ENCODE results near the gene MYO18B.

MYO18B gene

DNA sequence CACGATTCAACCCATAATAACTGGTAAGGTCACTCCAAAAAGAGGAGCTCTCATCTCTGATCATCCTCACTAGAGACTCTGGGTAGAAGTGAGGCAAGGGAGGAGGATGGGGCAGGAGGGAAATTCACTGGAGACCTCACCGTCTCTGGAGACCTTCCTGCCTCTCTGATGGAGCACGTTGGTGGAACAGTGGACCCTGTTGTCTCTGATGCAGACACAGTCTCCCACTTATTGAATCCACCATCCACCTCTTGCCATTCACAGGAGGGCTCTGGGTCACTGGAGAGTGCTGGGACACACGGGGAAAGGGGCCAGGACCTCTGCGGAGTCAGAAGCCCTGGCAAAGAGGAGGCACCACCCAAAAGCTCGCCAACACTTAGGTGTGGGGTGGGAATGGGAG lies 289.7 kb downstream of the MYO18B start:
- Histone ChIP-seq H3K9ac (ENCODE audit: low read length) (no peak overlapping the region), H3K36me3 (ENCODE audit: control insufficient read depth, low read depth, low read length) (no peaks in the 10 kb centered on the region), H3K9me3 (ENCODE audit: control insufficient read depth, low read depth, low read length) (peaks cover 5% of the 10 kb centered on the region), H3K4me1 (ENCODE audit: control insufficient read depth, low read depth, low read length) (no peaks in the 10 kb centered on the region), H3K4me3 (ENCODE audit: low read length) (no peak overlapping the region), H3K27me3 (ENCODE audit: control insufficient read depth, insufficient read depth, low read length) (no peaks in the 10 kb centered on the region), H3K27ac (ENCODE audit: low read length) (no peak overlapping the region)

DNA sequence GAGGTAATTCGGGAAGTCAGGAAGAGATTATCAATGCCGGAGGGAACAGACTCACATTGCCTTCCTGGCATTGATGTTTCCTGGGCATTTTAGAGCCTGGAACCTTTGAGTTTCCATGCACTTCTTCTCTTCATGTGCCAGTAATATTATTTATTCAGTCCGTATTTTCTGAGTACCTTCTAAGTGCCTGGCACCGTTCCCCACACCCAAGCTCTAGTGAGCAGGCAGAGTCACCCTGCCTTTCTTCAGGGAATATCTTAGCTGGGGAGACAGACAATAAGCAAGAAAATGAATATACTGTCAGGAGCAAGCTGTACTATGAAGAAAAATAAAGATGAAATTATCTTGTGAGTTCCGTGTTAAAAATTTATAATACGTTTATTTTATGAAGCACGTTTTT lies 291.1 kb downstream of the MYO18B start:
- Histone ChIP-seq H3K36me3 (ENCODE audit: control insufficient read depth, low read depth, low read length) (no peaks in the 10 kb centered on the region), H3K9me3 (ENCODE audit: control insufficient read depth, low read depth, low read length) (peaks cover 5% of the 10 kb centered on the region), H3K27me3 (ENCODE audit: control insufficient read depth, insufficient read depth, low read length) (no peaks in the 10 kb centered on the region), H3K4me3 (ENCODE audit: low read length) (no peak overlapping the region), H3K27ac (ENCODE audit: low read length) (no peak overlapping the region), H3K9ac (ENCODE audit: low read length) (no peak overlapping the region), H3K4me1 (ENCODE audit: control insufficient read depth, low read depth, low read length) (no peaks in the 10 kb centered on the region)

DNA sequence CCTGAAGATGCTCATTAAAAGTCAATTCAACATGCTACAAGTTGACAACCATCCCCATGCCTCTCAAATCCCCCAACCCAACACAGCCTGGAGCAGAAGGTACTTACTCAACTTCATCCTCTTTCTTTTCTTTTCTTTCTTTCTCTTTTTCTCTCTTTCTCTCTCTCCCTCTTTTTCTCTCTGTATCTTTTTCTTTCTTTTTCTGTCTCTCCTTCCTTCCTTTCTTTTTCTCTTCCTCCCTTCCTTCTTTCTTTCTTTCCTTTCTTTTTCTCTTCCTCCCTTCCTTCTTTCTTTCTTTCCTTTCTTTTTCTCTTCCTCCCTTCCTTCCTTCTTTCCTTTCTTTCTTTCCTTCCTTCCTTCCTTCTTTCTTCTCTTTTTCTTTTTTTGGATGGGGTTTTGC lies 291.6 kb downstream of the MYO18B start:
- Histone ChIP-seq H3K9me3 (ENCODE audit: control insufficient read depth, low read depth, low read length) (peaks cover 5% of the 10 kb centered on the region), H3K27ac (ENCODE audit: low read length) (no peak overlapping the region), H3K9ac (ENCODE audit: low read length) (no peak overlapping the region), H3K36me3 (ENCODE audit: control insufficient read depth, low read depth, low read length) (no peaks in the 10 kb centered on the region), H3K4me1 (ENCODE audit: control insufficient read depth, low read depth, low read length) (peaks cover 1% of the 10 kb centered on the region), H3K4me3 (ENCODE audit: low read length) (no peak overlapping the region), H3K27me3 (ENCODE audit: control insufficient read depth, insufficient read depth, low read length) (no peaks in the 10 kb centered on the region)

DNA sequence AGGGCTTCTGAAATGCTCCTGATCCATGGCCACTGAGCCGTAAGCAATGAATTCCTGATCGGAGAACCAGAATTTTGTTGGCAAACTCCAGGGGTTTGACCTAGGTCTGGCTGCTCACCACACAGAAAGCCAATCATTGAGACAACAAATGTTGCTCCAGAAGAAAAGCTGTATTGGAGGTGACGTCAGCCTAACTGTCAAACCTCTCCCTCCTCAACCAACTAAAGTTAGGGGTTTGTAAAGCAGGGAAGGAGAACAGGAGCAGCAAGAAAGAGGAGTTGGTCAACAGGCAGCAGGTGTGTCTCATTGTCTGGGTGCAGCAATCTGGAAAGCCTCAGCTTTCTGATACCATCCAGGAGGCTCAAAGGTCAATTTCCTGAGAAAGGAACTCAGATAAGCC lies 293.5 kb downstream of the MYO18B start:
- no peaks in the 10 kb centered on the region for H3K27me3 ChIP-seq (ENCODE audit: control insufficient read depth, insufficient read depth, low read length)
- H3K9me3 ChIP-seq (ENCODE audit: control insufficient read depth, low read depth, low read length), result peaks cover 5% of the 10 kb centered on the region
- no peak overlapping the region for H3K9ac ChIP-seq (ENCODE audit: low read length)
- H3K4me3 ChIP-seq (ENCODE audit: low read length), result no peak overlapping the region
- peaks cover 4% of the 10 kb centered on the region for H3K4me1 ChIP-seq (ENCODE audit: control insufficient read depth, low read depth, low read length)
- H3K27ac ChIP-seq (ENCODE audit: low read length), result no peak overlapping the region
- no peaks in the 10 kb centered on the region for H3K36me3 ChIP-seq (ENCODE audit: control insufficient read depth, low read depth, low read length)

DNA sequence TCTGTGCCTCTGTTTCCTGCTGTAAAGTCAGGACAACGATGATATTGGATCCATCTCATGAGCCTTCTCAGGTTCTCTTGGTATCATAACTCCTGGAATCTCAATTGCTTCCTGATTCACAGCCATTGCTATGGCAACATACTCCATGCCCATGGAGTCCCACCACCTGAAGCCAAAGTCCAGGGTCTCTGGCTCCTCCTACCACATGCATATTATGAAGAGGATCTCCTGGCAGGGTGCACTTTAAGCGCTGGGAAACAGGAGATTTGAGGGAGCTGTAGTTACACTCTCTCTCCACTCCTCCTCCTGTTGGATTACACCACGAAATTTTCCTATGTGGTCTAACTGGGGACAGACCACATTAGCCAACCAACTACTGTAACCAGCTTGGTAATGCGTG lies 296.4 kb downstream of the MYO18B start:
- Histone ChIP-seq H3K36me3 (ENCODE audit: control insufficient read depth, low read depth, low read length) (no peaks in the 10 kb centered on the region), H3K4me1 (ENCODE audit: control insufficient read depth, low read depth, low read length) (peaks cover 4% of the 10 kb centered on the region), H3K9me3 (ENCODE audit: control insufficient read depth, low read depth, low read length) (peaks cover 5% of the 10 kb centered on the region), H3K9ac (ENCODE audit: low read length) (no peak overlapping the region), H3K27me3 (ENCODE audit: control insufficient read depth, insufficient read depth, low read length) (no peaks in the 10 kb centered on the region), H3K27ac (ENCODE audit: low read length) (no peak overlapping the region), H3K4me3 (ENCODE audit: low read length) (no peak overlapping the region)

DNA sequence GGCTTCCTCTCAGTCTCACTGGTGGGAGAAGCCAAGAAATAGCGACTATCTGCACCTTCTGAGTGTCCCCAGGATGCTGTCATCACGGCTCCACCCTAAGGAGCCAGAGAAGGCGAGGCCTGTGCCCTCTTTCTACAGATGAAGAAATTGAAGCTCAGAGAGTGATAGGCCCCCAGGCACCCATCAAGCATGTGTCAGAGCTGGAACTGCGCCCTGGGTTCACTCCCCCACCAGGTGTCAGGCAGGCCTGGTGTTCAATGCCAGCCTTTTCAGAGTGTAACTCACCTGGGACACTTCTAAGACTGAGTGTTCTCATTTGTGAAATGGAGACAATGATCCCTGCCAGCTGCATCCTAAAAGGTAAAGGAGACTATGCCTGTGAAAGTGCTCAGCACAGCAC lies 299.9 kb downstream of the MYO18B start:
- no peak overlapping the region for H3K4me3 ChIP-seq (ENCODE audit: low read length)
- no peaks in the 10 kb centered on the region for H3K9me3 ChIP-seq (ENCODE audit: control insufficient read depth, low read depth, low read length)
- no peaks in the 10 kb centered on the region for H3K36me3 ChIP-seq (ENCODE audit: control insufficient read depth, low read depth, low read length)
- H3K27me3 ChIP-seq (ENCODE audit: control insufficient read depth, insufficient read depth, low read length), result no peaks in the 10 kb centered on the region
- no peak overlapping the region for H3K9ac ChIP-seq (ENCODE audit: low read length)
- H3K27ac ChIP-seq (ENCODE audit: low read length), result no peak overlapping the region
- H3K4me1 ChIP-seq (ENCODE audit: control insufficient read depth, low read depth, low read length), result peaks cover 4% of the 10 kb centered on the region

DNA sequence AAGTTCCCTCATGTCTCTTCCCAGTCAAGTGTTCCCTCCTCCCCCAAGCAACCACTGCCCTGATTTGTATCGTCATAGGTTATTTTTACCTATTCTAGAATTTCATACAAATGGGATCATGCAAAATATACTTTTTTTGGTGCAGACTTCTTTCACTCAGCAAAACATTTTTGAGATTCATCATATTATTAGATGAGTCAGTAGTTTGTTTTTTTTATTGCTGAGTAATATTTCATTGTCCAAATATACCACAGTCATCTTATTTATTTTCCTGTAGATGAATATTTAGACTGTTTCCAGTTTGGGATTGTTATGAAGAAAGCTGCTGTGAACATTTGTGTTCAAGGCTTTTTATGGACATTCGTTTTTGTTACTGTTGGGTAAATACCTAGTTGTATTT lies 301.0 kb downstream of the MYO18B start:
- Histone ChIP-seq H3K27me3 (ENCODE audit: control insufficient read depth, insufficient read depth, low read length) (no peaks in the 10 kb centered on the region), H3K27ac (ENCODE audit: low read length) (no peak overlapping the region), H3K36me3 (ENCODE audit: control insufficient read depth, low read depth, low read length) (no peaks in the 10 kb centered on the region), H3K4me1 (ENCODE audit: control insufficient read depth, low read depth, low read length) (peaks cover 6% of the 10 kb centered on the region), H3K9ac (ENCODE audit: low read length) (no peak overlapping the region), H3K4me3 (ENCODE audit: low read length) (no peak overlapping the region), H3K9me3 (ENCODE audit: control insufficient read depth, low read depth, low read length) (no peaks in the 10 kb centered on the region)

DNA sequence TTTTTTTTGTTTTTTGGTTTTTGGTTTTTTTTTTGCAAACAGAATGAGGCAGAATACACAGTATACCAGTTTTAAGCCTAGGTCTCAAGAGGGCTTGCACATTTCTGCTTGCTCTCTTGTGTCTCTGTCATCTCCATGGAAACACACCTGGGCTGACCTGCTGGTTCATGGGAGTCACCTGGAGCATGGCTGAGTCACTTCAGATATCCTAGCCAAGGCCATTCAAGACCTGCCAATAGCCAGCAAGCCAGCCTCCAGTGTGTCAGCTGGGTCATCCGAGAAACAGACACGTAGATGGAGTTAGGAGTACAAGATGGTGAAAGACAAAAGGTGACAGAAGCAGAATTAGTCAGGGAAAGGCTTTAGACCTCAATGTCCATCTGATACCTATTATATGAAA lies 303.1 kb downstream of the MYO18B start:
- Histone ChIP-seq H3K9ac (ENCODE audit: low read length) (no peak overlapping the region), H3K36me3 (ENCODE audit: control insufficient read depth, low read depth, low read length) (no peaks in the 10 kb centered on the region), H3K9me3 (ENCODE audit: control insufficient read depth, low read depth, low read length) (no peaks in the 10 kb centered on the region), H3K4me3 (ENCODE audit: low read length) (no peak overlapping the region), H3K27ac (ENCODE audit: low read length) (no peak overlapping the region), H3K27me3 (ENCODE audit: control insufficient read depth, insufficient read depth, low read length) (no peaks in the 10 kb centered on the region), H3K4me1 (ENCODE audit: control insufficient read depth, low read depth, low read length) (peaks cover 3% of the 10 kb centered on the region)

DNA sequence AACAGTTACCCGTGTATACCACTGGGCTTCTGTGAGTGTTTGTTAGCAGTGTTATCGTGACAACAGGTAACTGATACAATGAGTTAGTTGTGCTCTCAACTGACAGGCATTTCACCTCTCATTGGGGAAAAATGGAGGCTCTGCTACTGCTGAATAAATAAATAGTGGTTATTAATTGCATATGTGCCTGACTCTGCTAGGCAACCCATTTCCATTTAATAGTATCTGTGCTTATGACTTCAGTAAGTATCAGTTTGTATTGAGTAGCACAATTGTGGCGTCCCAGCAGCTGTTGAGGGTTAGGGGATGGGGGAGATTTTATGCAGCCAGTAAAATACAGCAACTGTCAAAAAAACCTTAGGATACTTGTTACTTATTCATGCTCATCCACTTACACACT lies 303.9 kb downstream of the MYO18B start:
- Histone ChIP-seq H3K36me3 (ENCODE audit: control insufficient read depth, low read depth, low read length) (no peaks in the 10 kb centered on the region), H3K27me3 (ENCODE audit: control insufficient read depth, insufficient read depth, low read length) (no peaks in the 10 kb centered on the region), H3K27ac (ENCODE audit: low read length) (no peak overlapping the region), H3K9me3 (ENCODE audit: control insufficient read depth, low read depth, low read length) (no peaks in the 10 kb centered on the region), H3K4me3 (ENCODE audit: low read length) (no peak overlapping the region), H3K4me1 (ENCODE audit: control insufficient read depth, low read depth, low read length) (peaks cover 3% of the 10 kb centered on the region), H3K9ac (ENCODE audit: low read length) (no peak overlapping the region)

DNA sequence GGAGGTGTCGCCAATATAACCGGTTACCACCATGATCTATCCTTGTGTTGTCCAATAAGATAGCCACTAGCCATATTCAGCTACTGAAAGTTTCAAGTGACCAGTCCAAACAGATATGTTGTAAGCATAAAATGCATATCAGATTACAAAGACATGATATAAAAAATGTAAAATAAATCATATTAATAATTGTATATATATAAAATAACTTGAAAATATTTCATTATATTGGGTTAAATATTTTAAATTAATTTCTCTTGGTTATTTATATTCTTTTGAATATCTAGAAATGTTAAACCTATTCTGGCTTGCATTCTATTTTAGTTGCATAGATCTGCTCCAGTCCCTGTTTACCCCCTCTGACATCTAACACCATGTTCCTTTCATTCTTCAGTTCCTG lies 305.5 kb downstream of the MYO18B start:
- no peak overlapping the region for H3K27ac ChIP-seq (ENCODE audit: low read length)
- no peaks in the 10 kb centered on the region for H3K36me3 ChIP-seq (ENCODE audit: control insufficient read depth, low read depth, low read length)
- no peak overlapping the region for H3K4me3 ChIP-seq (ENCODE audit: low read length)
- H3K4me1 ChIP-seq (ENCODE audit: control insufficient read depth, low read depth, low read length), result peaks cover 9% of the 10 kb centered on the region
- no peaks in the 10 kb centered on the region for H3K27me3 ChIP-seq (ENCODE audit: control insufficient read depth, insufficient read depth, low read length)
- H3K9ac ChIP-seq (ENCODE audit: low read length), result no peak overlapping the region
- H3K9me3 ChIP-seq (ENCODE audit: control insufficient read depth, low read depth, low read length), result no peaks in the 10 kb centered on the region

DNA sequence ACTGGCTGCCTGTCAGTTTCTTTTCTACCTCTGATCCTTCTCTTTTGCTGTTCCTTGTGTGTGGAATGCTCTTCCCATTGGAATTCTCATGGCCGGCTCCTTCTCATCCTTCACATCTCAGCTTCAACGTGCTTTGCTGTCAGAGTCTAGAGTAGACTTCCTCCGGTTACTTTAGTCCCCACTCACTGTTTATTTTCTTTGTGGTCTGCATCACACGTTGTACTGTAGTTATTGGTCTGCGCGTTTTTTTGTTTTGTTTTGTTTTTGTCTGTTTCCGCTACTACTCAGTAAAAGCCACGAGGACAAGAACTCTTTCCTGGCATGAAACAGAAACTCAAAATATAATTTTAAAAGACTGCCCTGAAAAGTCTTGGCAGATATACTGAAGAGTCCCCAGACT lies 305.9 kb downstream of the MYO18B start:
- H3K27ac ChIP-seq (ENCODE audit: low read length), result no peak overlapping the region
- H3K27me3 ChIP-seq (ENCODE audit: control insufficient read depth, insufficient read depth, low read length), result no peaks in the 10 kb centered on the region
- no peaks in the 10 kb centered on the region for H3K36me3 ChIP-seq (ENCODE audit: control insufficient read depth, low read depth, low read length)
- peaks cover 9% of the 10 kb centered on the region for H3K4me1 ChIP-seq (ENCODE audit: control insufficient read depth, low read depth, low read length)
- H3K9me3 ChIP-seq (ENCODE audit: control insufficient read depth, low read depth, low read length), result no peaks in the 10 kb centered on the region
- H3K9ac ChIP-seq (ENCODE audit: low read length), result no peak overlapping the region
- H3K4me3 ChIP-seq (ENCODE audit: low read length), result no peak overlapping the region

DNA sequence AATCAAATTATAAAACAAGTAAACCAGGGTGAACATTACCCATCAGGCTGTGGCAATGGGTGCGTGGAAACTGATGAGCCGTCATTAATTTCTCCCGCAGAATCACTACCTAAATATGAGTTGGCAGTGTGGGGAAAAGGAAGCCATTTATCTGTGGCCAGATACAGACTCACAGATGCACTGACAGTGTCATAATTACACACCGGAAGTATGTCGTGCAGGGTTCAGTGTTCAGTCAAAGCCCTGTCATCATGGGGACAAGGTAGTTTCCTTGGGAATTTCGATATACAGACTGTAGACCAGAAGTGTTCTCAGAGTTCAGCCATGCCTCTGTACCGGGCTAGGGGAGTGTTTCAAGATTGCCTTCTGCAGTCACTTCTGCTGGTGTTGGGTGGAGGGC lies 308.1 kb downstream of the MYO18B start:
- Histone ChIP-seq H3K4me1 (ENCODE audit: control insufficient read depth, low read depth, low read length) (peaks cover 23% of the 10 kb centered on the region), H3K27ac (ENCODE audit: low read length) (no peak overlapping the region), H3K9ac (ENCODE audit: low read length) (no peak overlapping the region), H3K9me3 (ENCODE audit: control insufficient read depth, low read depth, low read length) (no peaks in the 10 kb centered on the region), H3K4me3 (ENCODE audit: low read length) (no peak overlapping the region), H3K27me3 (ENCODE audit: control insufficient read depth, insufficient read depth, low read length) (no peaks in the 10 kb centered on the region), H3K36me3 (ENCODE audit: control insufficient read depth, low read depth, low read length) (no peaks in the 10 kb centered on the region)
